Muscle layer of colon (tissue), 2 donors: Measurements from ENCODE around the gene ARF4.

Experiments used
- H3K27ac ChIP-seq: one replicate; pipeline ENCODE4 v1.7.0; 2013; ENCODE audit warnings: low read depth, mild to moderate bottlenecking, low read length, moderate library complexity
- H3K27me3 ChIP-seq, 2 donors: one replicate each; pipeline ENCODE4 v1.7.0; 2013; ENCODE audit warnings: low read length in 2 of 2, mild to moderate bottlenecking in 2 of 2; ENCODE audit not compliant: insufficient read depth in 2 of 2, control insufficient read depth in 1 of 2
- H3K36me3 ChIP-seq: one replicate; pipeline ENCODE4 v1.7.0; 2013; ENCODE audit warnings: mild to moderate bottlenecking, low read length; ENCODE audit not compliant: insufficient read depth
- H3K4me1 ChIP-seq: one replicate; pipeline ENCODE4 v1.7.0; 2013; ENCODE audit warnings: mild to moderate bottlenecking, low read length; ENCODE audit not compliant: insufficient read depth
- H3K4me3 ChIP-seq, 2 donors: one replicate each; pipeline ENCODE4 v1.7.0; 2013; ENCODE audit warnings: low read length in 2 of 2, low read depth in 1 of 2, mild to moderate bottlenecking in 1 of 2, moderate library complexity in 1 of 2
- H3K9ac ChIP-seq: one replicate; pipeline ENCODE4 v1.7.0; 2013; ENCODE audit warnings: low read length
- H3K9me3 ChIP-seq: one replicate; pipeline ENCODE4 v1.7.0; 2013; ENCODE audit warnings: mild to moderate bottlenecking, low read length
- donor health status: abdominal sarcoma.
- donor health status: Adenocarcinoma of cecum.

The ARF4 gene

DNA sequence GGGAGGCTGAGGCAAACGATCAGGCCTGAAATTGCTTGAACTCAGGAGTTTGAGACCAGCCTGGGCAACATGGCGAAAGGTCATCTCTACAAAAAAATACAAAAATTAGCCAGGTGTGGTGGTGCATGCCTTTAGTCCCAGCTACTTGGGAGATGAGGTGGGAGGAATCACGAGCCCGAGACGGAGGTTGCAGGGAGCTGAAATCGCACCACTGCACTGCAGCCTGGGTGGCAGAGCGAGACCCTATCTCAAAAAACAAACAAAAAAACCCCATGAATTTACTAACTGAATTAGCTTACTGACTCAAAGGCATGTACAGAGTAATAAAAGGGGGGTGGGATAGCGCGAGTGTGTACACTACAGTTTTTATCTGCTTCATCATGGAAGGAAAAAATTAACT, 19.3 kb downstream of the ARF4 start:
- Histone ChIP-seq H3K4me3 (no peak overlapping the region), H3K27me3 (no peaks in the 10 kb centered on the region), H3K4me1 (peaks cover 8% of the 10 kb centered on the region), H3K9ac (no peak overlapping the region), H3K27ac (no peak overlapping the region), H3K36me3 (peaks cover 28% of the 10 kb centered on the region), H3K9me3 (no peaks in the 10 kb centered on the region)

DNA sequence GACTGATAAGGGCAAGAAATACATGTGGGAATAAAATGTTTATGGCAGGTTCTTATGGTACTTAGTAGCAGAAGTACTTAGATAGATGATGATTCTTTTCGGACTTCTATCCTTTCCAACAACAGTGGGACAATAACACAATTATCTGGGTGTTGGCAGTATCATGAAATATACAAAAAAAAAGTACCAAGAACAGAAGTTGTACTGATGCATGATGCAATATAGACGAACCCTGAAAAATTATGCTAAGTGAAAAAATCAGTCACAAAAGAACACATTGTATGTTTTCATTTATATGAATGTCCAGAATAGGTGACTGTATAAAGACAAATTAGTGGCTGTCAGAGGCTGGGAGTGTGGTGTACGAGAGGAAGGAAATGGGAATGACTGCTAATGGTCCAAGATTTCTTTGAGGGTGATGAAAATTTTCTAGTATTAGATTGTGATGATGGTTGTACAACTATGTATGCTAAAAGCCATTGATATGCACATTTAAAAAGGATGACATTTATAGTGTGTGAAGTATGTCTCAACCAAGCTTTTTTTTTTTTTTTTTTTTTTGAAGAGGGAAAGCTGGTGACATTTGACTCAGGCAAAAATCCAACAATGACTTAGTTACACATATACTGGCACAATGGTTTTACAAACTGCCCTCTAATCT, 21.0 kb downstream of the ARF4 start:
- H3K27ac ChIP-seq, result no peak overlapping the region

DNA sequence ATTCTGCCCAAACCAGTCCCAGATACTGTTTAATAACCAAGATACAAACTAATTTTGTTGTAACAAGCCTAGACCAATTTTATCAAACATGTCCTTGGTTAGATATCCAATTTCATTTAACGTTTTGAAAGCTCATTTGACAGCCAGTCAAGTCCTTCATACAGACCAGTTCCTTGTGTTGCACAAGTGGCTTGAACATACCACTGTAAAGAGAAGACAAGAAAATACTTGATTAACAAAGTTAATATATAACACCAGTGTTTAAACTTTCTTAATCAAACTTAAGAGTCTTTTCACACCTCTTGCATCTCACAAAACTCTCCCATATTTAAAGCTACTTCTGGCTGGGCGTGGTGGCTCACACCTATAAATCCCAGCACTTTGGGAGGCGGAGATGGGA, 25.0 kb downstream of the ARF4 start:
- H3K9me3 ChIP-seq, result no peaks in the 10 kb centered on the region
- H3K4me1 ChIP-seq, result peaks cover 6% of the 10 kb centered on the region
- peaks cover 33% of the 10 kb centered on the region for H3K36me3 ChIP-seq
- no peaks in the 10 kb centered on the region for H3K27me3 ChIP-seq
- no peak overlapping the region for H3K27ac ChIP-seq
- no peak overlapping the region for H3K9ac ChIP-seq
- no peak overlapping the region for H3K4me3 ChIP-seq

More for the DNA sequence above, 21.0 kb downstream of the ARF4 start:
- peaks cover 43% of the 10 kb centered on the region for H3K36me3 ChIP-seq
- peaks cover 8% of the 10 kb centered on the region for H3K4me1 ChIP-seq
- no peak overlapping the region for H3K4me3 ChIP-seq
- H3K27me3 ChIP-seq, result no peaks in the 10 kb centered on the region
- no peak overlapping the region for H3K9ac ChIP-seq
- H3K9me3 ChIP-seq, result no peaks in the 10 kb centered on the region

GRCh38 chr3:57570878-57571277, 26.3 kb downstream of the ARF4 start:
- Histone ChIP-seq H3K27ac (no peak overlapping the region), H3K4me3 (no peak overlapping the region), H3K27me3 (no peaks in the 10 kb centered on the region), H3K4me1 (no peaks in the 10 kb centered on the region), H3K36me3 (peaks cover 40% of the 10 kb centered on the region), H3K9me3 (no peaks in the 10 kb centered on the region), H3K9ac (no peak overlapping the region)

GRCh38 chr3:57569859-57570450, 27.2 kb downstream of the ARF4 start:
- Histone ChIP-seq H3K4me3 (no peak overlapping the region), H3K4me1 (no peaks in the 10 kb centered on the region), H3K27me3 (no peaks in the 10 kb centered on the region), H3K27ac (no peak overlapping the region), H3K9me3 (no peaks in the 10 kb centered on the region), H3K36me3 (peaks cover 40% of the 10 kb centered on the region), H3K9ac (no peak overlapping the region)

GRCh38 chr3:57559526-57559925, 37.6 kb downstream of the ARF4 start:
- H3K9ac ChIP-seq, result no peak overlapping the region
- peaks cover 8% of the 10 kb centered on the region for H3K36me3 ChIP-seq
- no peak overlapping the region for H3K4me3 ChIP-seq
- H3K27ac ChIP-seq, result no peak overlapping the region
- no peaks in the 10 kb centered on the region for H3K9me3 ChIP-seq
- H3K27me3 ChIP-seq, result no peaks in the 10 kb centered on the region
- H3K4me1 ChIP-seq, result peaks cover 26% of the 10 kb centered on the region

- H3K9ac ChIP-seq, result peak overlapping the region; percentile 92
- peak overlapping the region; percentile 97 for H3K27ac ChIP-seq
- no peaks in the 10 kb centered on the region for H3K9me3 ChIP-seq
- peaks cover 26% of the 10 kb centered on the region for H3K4me1 ChIP-seq
- peaks cover 8% of the 10 kb centered on the region for H3K36me3 ChIP-seq
- no peaks in the 10 kb centered on the region for H3K27me3 ChIP-seq
- H3K4me3 ChIP-seq, result peak overlapping the region; percentile 87 to 100
Measured at GRCh38 chr3:57557085-57557537, 40.0 kb downstream of the ARF4 start.

- Histone ChIP-seq H3K36me3 (peaks cover 7% of the 10 kb centered on the region), H3K9me3 (no peaks in the 10 kb centered on the region), H3K27ac (peak overlapping the region; percentile 97), H3K4me3 (peak overlapping the region; percentile 87 to 100), H3K4me1 (peaks cover 26% of the 10 kb centered on the region), H3K9ac (peak overlapping the region; percentile 92), H3K27me3 (no peaks in the 10 kb centered on the region)
Measured at GRCh38 chr3:57556459-57557084, 40.6 kb downstream of the ARF4 start.

DNA sequence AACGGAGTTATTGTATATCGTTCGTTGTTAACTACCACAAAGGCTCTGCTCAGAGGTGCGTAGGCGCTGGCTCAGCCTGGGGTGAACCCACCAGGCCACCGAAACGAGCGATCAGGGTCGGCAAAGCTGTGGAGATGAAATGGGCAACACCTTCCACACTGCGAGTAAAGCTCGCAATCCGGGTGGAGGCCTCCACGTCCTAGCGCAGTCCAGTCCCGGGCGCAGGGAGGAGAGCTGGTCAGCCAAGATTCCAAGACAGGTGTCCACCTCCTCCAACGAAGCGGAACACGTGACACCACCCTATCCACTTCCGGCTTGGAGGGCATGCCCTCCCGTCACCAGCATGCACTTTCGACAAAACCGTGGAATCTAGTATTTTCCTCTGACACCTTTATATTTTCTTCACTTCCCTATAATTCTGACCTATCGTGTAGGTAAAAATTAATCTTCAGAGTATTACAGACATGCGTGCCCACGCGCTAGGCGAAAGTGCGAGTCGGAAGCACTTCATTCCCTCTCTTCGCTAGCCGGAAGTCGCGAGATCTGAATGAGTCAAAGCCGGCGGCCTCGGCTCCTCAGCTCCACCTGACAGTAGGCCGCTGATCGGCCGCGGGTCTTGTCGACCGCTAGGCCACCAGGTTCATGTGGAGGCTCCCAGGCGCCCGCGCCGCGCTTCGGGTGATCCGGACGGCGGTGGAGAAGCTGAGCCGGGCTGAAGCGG, 41.2 kb downstream of the ARF4 start, which contains the start of gene PDE12:
Gene PDE12, plus strand, starts transcription at position 537 of the 721 bp plus-strand sequence. Its CDS starts 106 bp downstream, at position 643.
- peak within 1 kb of the TSS; percentile 87 to 100 for H3K4me3 ChIP-seq
- H3K27ac ChIP-seq, result peak within 1 kb of the TSS; percentile 97
- no peaks in the 10 kb centered on the region for H3K9me3 ChIP-seq
- peaks cover 26% of the 10 kb centered on the region for H3K4me1 ChIP-seq
- H3K36me3 ChIP-seq, result peaks cover 4% of the 10 kb centered on the region
- H3K9ac ChIP-seq, result peak within 1 kb of the TSS; percentile 92
- H3K27me3 ChIP-seq, result no peaks in the 10 kb centered on the region

- Histone ChIP-seq H3K4me3 (peak overlapping the region; percentile 87 to 100), H3K36me3 (peaks cover 4% of the 10 kb centered on the region), H3K27me3 (no peaks in the 10 kb centered on the region), H3K9me3 (no peaks in the 10 kb centered on the region), H3K4me1 (peaks cover 26% of the 10 kb centered on the region), H3K9ac (peak overlapping the region; percentile 92), H3K27ac (peak overlapping the region; percentile 97)
Measured at GRCh38 chr3:57555306-57555705, 41.8 kb downstream of the ARF4 start.

GRCh38 chr3:57546616-57547015, 50.5 kb downstream of the ARF4 start:
- no peaks in the 10 kb centered on the region for H3K9me3 ChIP-seq
- no peak overlapping the region for H3K9ac ChIP-seq
- no peak overlapping the region for H3K4me3 ChIP-seq
- no peaks in the 10 kb centered on the region for H3K27me3 ChIP-seq
- no peaks in the 10 kb centered on the region for H3K4me1 ChIP-seq
- no peaks in the 10 kb centered on the region for H3K36me3 ChIP-seq
- H3K27ac ChIP-seq, result no peak overlapping the region
